Breast epithelium (tissue), 3 donors: ENCODE measurements around the gene MPI.

Source experiments
- POLR2A ChIP-seq: fragments of 450-650 bp; IDR thresholded peaks from one replicate; pipeline ENCODE4 v1.6.1; 2016; ENCODE audit warnings: antibody characterized with exemption, mild to moderate bottlenecking, moderate library complexity
- POLR2AphosphoS5 ChIP-seq, 3 donors: sonication (generic); formaldehyde crosslinking; IDR thresholded peaks; one replicate each; pipeline ENCODE4 v1.6.1; 2017; ENCODE audit warnings: antibody characterized with exemption in 3 of 3
- TF ChIP-seq, protein P1 (sequence below), 3 donors: fragments of 450-650 bp; IDR thresholded peaks; one replicate each; pipeline ENCODE4 v1.5.1; 2016 to 2017; ENCODE audit warnings: antibody characterized with exemption in 3 of 3, mild to moderate bottlenecking in 3 of 3, moderate library complexity in 3 of 3

DNA sequence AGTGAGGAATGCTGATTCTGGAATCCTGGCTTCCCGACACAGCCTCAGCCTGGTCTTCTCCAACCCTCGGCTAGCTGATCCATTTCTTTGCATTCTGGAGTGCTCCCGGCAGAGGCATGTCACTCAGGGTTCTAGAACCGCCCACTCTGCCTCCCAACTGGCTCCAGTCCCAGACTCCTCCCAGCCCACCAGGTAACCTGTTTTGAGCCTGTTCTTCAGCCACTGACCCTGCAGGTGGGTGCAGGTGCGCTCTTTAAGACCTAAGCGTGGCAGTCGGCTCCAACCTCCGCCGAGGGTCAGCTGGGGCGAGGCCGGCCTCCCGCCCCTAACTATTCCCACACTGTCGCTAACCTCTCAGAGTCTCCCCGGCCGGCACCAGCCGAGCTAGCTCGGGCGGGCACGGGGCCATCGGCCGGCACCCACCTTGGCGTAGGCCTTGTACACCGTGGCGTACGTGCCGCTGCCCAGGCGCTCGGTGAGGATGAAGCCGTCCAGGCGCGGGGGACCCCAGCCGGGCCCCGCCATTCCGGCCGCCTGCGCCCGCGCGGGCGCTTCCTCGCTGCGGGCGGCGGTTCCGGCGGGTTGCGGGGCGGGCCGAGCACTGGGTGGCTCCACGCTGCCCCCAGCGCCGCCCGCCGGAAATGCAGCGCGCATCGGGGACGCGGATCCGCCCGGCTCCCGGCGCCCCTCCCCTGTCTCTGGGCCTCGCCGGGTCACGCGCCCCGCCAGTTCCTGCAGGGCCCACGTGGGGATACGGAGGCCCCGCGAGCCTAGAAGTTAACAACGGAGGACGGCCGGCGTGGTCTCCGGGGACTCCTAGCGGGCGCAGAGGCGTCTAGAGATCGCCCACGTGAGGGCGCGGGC, 47.0 kb upstream of the MPI start, which contains the start of gene ULK3:
- TF ChIP-seq POLR2A (no peak), POLR2AphosphoS5 (IDR thresholded peaks at IDR 0.05) (peak; percentile 49 to 67 (median 59))
- TF ChIP-seq, protein P1, sequence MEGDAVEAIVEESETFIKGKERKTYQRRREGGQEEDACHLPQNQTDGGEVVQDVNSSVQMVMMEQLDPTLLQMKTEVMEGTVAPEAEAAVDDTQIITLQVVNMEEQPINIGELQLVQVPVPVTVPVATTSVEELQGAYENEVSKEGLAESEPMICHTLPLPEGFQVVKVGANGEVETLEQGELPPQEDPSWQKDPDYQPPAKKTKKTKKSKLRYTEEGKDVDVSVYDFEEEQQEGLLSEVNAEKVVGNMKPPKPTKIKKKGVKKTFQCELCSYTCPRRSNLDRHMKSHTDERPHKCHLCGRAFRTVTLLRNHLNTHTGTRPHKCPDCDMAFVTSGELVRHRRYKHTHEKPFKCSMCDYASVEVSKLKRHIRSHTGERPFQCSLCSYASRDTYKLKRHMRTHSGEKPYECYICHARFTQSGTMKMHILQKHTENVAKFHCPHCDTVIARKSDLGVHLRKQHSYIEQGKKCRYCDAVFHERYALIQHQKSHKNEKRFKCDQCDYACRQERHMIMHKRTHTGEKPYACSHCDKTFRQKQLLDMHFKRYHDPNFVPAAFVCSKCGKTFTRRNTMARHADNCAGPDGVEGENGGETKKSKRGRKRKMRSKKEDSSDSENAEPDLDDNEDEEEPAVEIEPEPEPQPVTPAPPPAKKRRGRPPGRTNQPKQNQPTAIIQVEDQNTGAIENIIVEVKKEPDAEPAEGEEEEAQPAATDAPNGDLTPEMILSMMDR (IDR thresholded peaks at IDR 0.05), result peak in 2 of 3 donors; percentile 46 to 85
